HEK293 (cell line): Measurements from ENCODE around the gene SYNGR3.

ENCODE experiments used
- ATF2 ChIP-seq: fragments of 450-650 bp; formaldehyde crosslinking; IDR thresholded peaks from 2 replicates; pipeline ENCODE4 v1.5.1; 2016; ENCODE audit warnings: missing biosample characterization, missing genetic modification characterization, low read depth
- FEZF1 ChIP-seq: fragments of 450-650 bp; formaldehyde crosslinking; IDR thresholded peaks from 2 replicates; pipeline ENCODE4 v1.5.1; 2016; ENCODE audit warnings: missing biosample characterization, missing genetic modification characterization
- HIC1 ChIP-seq: fragments of 450-650 bp; formaldehyde crosslinking; IDR thresholded peaks from 2 replicates; pipeline ENCODE4 v1.5.1; 2016; ENCODE audit warnings: missing biosample characterization, missing genetic modification characterization
- HOXD13 ChIP-seq: sonication (generic); formaldehyde crosslinking; IDR thresholded peaks from 2 replicates; pipeline ENCODE4 v1.8.0; 2022; ENCODE audit warnings: missing genetic modification reagents, borderline replicate concordance
- KLF9 ChIP-seq: fragments of 450-650 bp; formaldehyde crosslinking; IDR thresholded peaks from 2 replicates; pipeline ENCODE4 v1.5.1; 2016; ENCODE audit warnings: missing biosample characterization, missing genetic modification characterization, low read depth
- PRDM2 ChIP-seq: fragments of 450-650 bp; formaldehyde crosslinking; IDR thresholded peaks from 2 replicates; pipeline ENCODE4 v1.5.1; 2016; ENCODE audit warnings: missing biosample characterization, missing genetic modification characterization, borderline replicate concordance
- PRDM4 ChIP-seq: fragments of 450-650 bp; formaldehyde crosslinking; IDR thresholded peaks from 2 replicates; pipeline ENCODE4 v1.5.1; 2017; ENCODE audit warnings: missing biosample characterization, missing genetic modification characterization
- WT1 ChIP-seq: fragments of 450-650 bp; formaldehyde crosslinking; IDR thresholded peaks from 2 replicates; pipeline ENCODE4 v1.5.1; 2016; ENCODE audit warnings: missing biosample characterization, missing genetic modification characterization
- ZBTB26 ChIP-seq: fragments of 450-650 bp; formaldehyde crosslinking; optimal IDR thresholded peaks from 2 replicates; pipeline ENCODE3; 2016; ENCODE audit warnings: missing biosample characterization, mild to moderate bottlenecking, missing genetic modification characterization
- ZNF112 ChIP-seq: fragments of 450-650 bp; formaldehyde crosslinking; IDR thresholded peaks from 2 replicates; pipeline ENCODE4 v1.5.0; 2017; ENCODE audit warnings: missing biosample characterization, missing genetic modification characterization
- ZNF138 ChIP-seq: fragments of 450-650 bp; formaldehyde crosslinking; IDR thresholded peaks from 2 replicates; pipeline ENCODE4 v1.5.1; 2016; ENCODE audit warnings: missing biosample characterization, missing genetic modification characterization, borderline replicate concordance
- ZNF146 ChIP-seq: fragments of 450-650 bp; formaldehyde crosslinking; IDR thresholded peaks from 2 replicates; pipeline ENCODE4 v1.5.1; 2016; ENCODE audit warnings: missing biosample characterization, missing genetic modification characterization
- ZNF202 ChIP-seq: fragments of 450-650 bp; formaldehyde crosslinking; IDR thresholded peaks from 2 replicates; pipeline ENCODE4 v1.5.1; 2016; ENCODE audit warnings: missing biosample characterization, missing genetic modification characterization, borderline replicate concordance
- ZNF324 ChIP-seq: fragments of 450-650 bp; formaldehyde crosslinking; IDR thresholded peaks from 2 replicates; pipeline ENCODE4 v1.5.1; 2016; ENCODE audit warnings: missing biosample characterization, missing genetic modification characterization
- ZNF341 ChIP-seq: fragments of 450-650 bp; formaldehyde crosslinking; IDR thresholded peaks from 2 replicates; pipeline ENCODE4; 2016; ENCODE audit warnings: low read depth, missing biosample characterization, missing genetic modification characterization
- ZNF394 ChIP-seq: fragments of 450-650 bp; formaldehyde crosslinking; IDR thresholded peaks from 2 replicates; pipeline ENCODE4 v1.5.1; 2016; ENCODE audit warnings: missing biosample characterization, missing genetic modification characterization, mild to moderate bottlenecking, moderate library complexity, borderline replicate concordance
- ZNF530 ChIP-seq: fragments of 450-650 bp; formaldehyde crosslinking; IDR thresholded peaks from 2 replicates; pipeline ENCODE4 v1.5.1; 2016; ENCODE audit warnings: low read depth, missing biosample characterization, missing genetic modification characterization
- ZNF645 ChIP-seq: fragments of 450-650 bp; formaldehyde crosslinking; IDR thresholded peaks from 2 replicates; pipeline ENCODE4; 2016; ENCODE audit warnings: missing biosample characterization, missing genetic modification characterization
- ZNF704 ChIP-seq: fragments of 450-650 bp; formaldehyde crosslinking; IDR thresholded peaks from 2 replicates; pipeline ENCODE4 v1.5.1; 2016; ENCODE audit warnings: missing biosample characterization, missing genetic modification characterization
- ZNF707 ChIP-seq: fragments of 450-650 bp; formaldehyde crosslinking; IDR thresholded peaks from 2 replicates; pipeline ENCODE4 v1.5.1; 2016; ENCODE audit warnings: missing biosample characterization, missing genetic modification characterization
- ZNF776 ChIP-seq: fragments of 450-650 bp; formaldehyde crosslinking; IDR thresholded peaks from 2 replicates; pipeline ENCODE4 v1.5.0; 2017; ENCODE audit warnings: missing biosample characterization, missing genetic modification characterization, borderline replicate concordance
- ZNF785 ChIP-seq: fragments of 450-650 bp; formaldehyde crosslinking; IDR thresholded peaks from 2 replicates; pipeline ENCODE4 v1.5.1; 2016; ENCODE audit warnings: missing biosample characterization, missing genetic modification characterization
- ZSCAN30 ChIP-seq: fragments of 450-650 bp; IDR thresholded peaks from 2 replicates; pipeline ENCODE4 v1.5.1; 2018; ENCODE audit warnings: missing biosample characterization, mild to moderate bottlenecking, missing genetic modification characterization, moderate library complexity

SYNGR3 gene

GRCh38 chr16:2009791-2010510, 20.2 kb downstream of the SYNGR3 start, which contains the start of gene ZNF598 (continued):
- TF ChIP-seq ZSCAN30 (peak; percentile 93), ZNF707 (tag by site-specific recombination) (no peak), ZNF394 (peak; percentile 61), ATF2 (tag by site-specific recombination) (no peak), HOXD13 (no peak), PRDM2 (no peak), ZNF776 (tag by site-specific recombination) (no peak), ZNF785 (no peak; the same call in 1 of the 2 replicates), ZNF146 (no peak), PRDM4 (tag by site-specific recombination) (no peak), ZNF202 (tag by site-specific recombination) (no peak), ZBTB26 (tag by site-specific recombination) (peak; percentile 85), ZNF324 (tag by site-specific recombination) (peak; percentile 86), ZNF645 (no peak), FEZF1 (no peak), WT1 (no peak; the same call in 1 of the 2 replicates), ZNF530 (tag by site-specific recombination) (no peak), HIC1 (tag by site-specific recombination) (no peak), ZNF138 (tag by site-specific recombination) (no peak), ZNF112 (tag by site-specific recombination) (no peak), ZNF341 (tag by site-specific recombination) (peak; percentile 39; the same call in 1 of the 2 replicates), KLF9 (tag by site-specific recombination) (peak; percentile 45; the same call in 1 of the 2 replicates), ZNF704 (no peak)
